H1 (cell line): ENCODE results near the gene SGO2. TPM values are rescaled to one million over a fixed set of nuclear protein-coding genes. Genes with fewer than 3 reads are reported as not detected.

Experiments
- CTCF ChIA-PET: fragments of 300-600 bp; sonication (Branson Sonifier 250); formaldehyde crosslinking; loops from one replicate; lab custom pipeline; 2021; ENCODE audit not compliant: partially characterized antibody; lab: Charles Lee
- POLR2A ChIA-PET: fragments of 300-600 bp; sonication (Branson Sonifier 250); formaldehyde crosslinking; loops from one replicate; lab custom pipeline; 2021; ENCODE audit warnings: inconsistent platforms; ENCODE audit not compliant: partially characterized antibody; lab: Charles Lee
- DNase-seq, 2 experiments: peaks; one replicate each; pipeline versions ENCODE4 v3.0.0 to v3.0.0-alpha.2; 2010 to 2022; ENCODE audit warnings: low spot score in 2 of 2, low read depth in 1 of 2, mixed read lengths in 1 of 2
- FAIRE-seq: peaks from 2 replicates; lab custom pipeline; 2011; peaks lifted over from hg19 to GRCh38; lab: Jason Lieb, UNC
- H2AFZ ChIP-seq: 2 replicates; pipeline ENCODE4 v1.8.1; 2012; ENCODE audit warnings: low read length, inconsistent platforms
- H2AK5ac ChIP-seq: 2 replicates; pipeline ENCODE4 v1.6.1; 2013; ENCODE audit warnings: low read depth, low read length
- H2BK120ac ChIP-seq: replicated peaks from 2 replicates; pipeline ENCODE3; 2013; ENCODE audit warnings: low read depth, low read length, inconsistent platforms
- H2BK12ac ChIP-seq: 2 replicates; pipeline ENCODE4 v1.6.1; 2013; ENCODE audit warnings: low read depth, low read length
- H2BK15ac ChIP-seq: 2 replicates; pipeline ENCODE4 v1.6.1; 2013; ENCODE audit warnings: low read length
- H2BK20ac ChIP-seq: 2 replicates; pipeline ENCODE4 v1.6.1; 2013; ENCODE audit warnings: low read length
- H2BK5ac ChIP-seq: 2 replicates; pipeline ENCODE4 v1.6.1; 2013; ENCODE audit warnings: low read depth, low read length
- H3K14ac ChIP-seq: 2 replicates; pipeline ENCODE4 v1.6.1; 2013; ENCODE audit warnings: inconsistent platforms; ENCODE audit not compliant: insufficient read length
- H3K18ac ChIP-seq: 2 replicates; pipeline ENCODE4 v1.6.1; 2013; ENCODE audit warnings: low read length; ENCODE audit errors: extremely low read depth
- H3K23ac ChIP-seq: 2 replicates; pipeline ENCODE4 v1.6.1; 2013; ENCODE audit warnings: inconsistent platforms; ENCODE audit not compliant: insufficient read length
- H3K23me2 ChIP-seq: 2 replicates; pipeline ENCODE4 v1.6.1; 2013; ENCODE audit warnings: low read depth, low read length
- H3K27ac ChIP-seq: 2 replicates; pipeline ENCODE4 v1.6.1; 2011; ENCODE audit warnings: low read depth, low read length, inconsistent platforms
- H3K27me3 ChIP-seq, 4 experiments: replicated peaks in 1 of 4; 1 replicate in 1 of 4; 2 replicates in 3 of 4; pipeline versions ENCODE4 v1.6.1 to v1.8.1; 2011 to 2013; ENCODE audit warnings: low read length in 3 of 4, mild to moderate bottlenecking in 3 of 4, inconsistent platforms in 2 of 4, mixed read lengths in 2 of 4, moderate library complexity in 1 of 4; ENCODE audit not compliant: control insufficient read depth in 3 of 4, insufficient read depth in 3 of 4; ENCODE audit errors: extremely low read depth in 1 of 4
- H3K36me3 ChIP-seq, 4 experiments: 2 replicates each; pipeline versions ENCODE4 v1.6.1 to v1.8.1; 2011 to 2013; ENCODE audit warnings: mild to moderate bottlenecking in 4 of 4, low read length in 3 of 4, moderate library complexity in 2 of 4, control low read depth in 1 of 4, inconsistent platforms in 1 of 4; ENCODE audit not compliant: insufficient read depth in 4 of 4, control insufficient read depth in 2 of 4
- H3K4ac ChIP-seq: replicated peaks from 2 replicates; pipeline ENCODE3; 2013; ENCODE audit warnings: low read length, low read depth, mixed read lengths, inconsistent platforms; ENCODE audit not compliant: insufficient read length
- H3K4me1 ChIP-seq, 4 experiments: replicated peaks in 1 of 4; 1 replicate in 1 of 4; 2 replicates in 3 of 4; pipeline versions ENCODE4 v1.6.1 to v1.8.1; 2011 to 2013; ENCODE audit warnings: low read length in 3 of 4, inconsistent platforms in 2 of 4, mixed read lengths in 1 of 4; ENCODE audit not compliant: insufficient read depth in 4 of 4, control insufficient read depth in 3 of 4
- H3K4me2 ChIP-seq, 2 experiments: 2 replicates each; pipeline versions ENCODE4 v1.6.1 to v1.8.1; 2011 to 2013; ENCODE audit warnings: low read depth in 2 of 2, low read length in 2 of 2, control low read depth in 1 of 2, inconsistent platforms in 1 of 2, mild to moderate bottlenecking in 1 of 2; ENCODE audit not compliant: insufficient read depth in 1 of 2
- H3K4me3 ChIP-seq, 4 experiments: fragments of 200-600, 300-600 bp in 1 of 4; sonication (generic), shearing (Covaris generic), sonication (Bioruptor Twin) in 1 of 4; 2 replicates each; pipeline versions ENCODE4 v1.5.1 to v1.8.1; 2011 to 2016; ENCODE audit warnings: low read length in 4 of 4, low read depth in 3 of 4, control low read depth in 2 of 4, inconsistent platforms in 2 of 4, mild to moderate bottlenecking in 2 of 4, mixed read lengths in 1 of 4, moderate library complexity in 1 of 4; ENCODE audit not compliant: insufficient read depth in 2 of 4; ENCODE audit errors: extremely low read depth in 1 of 4
- H3K56ac ChIP-seq: replicated peaks from 2 replicates; pipeline ENCODE3; 2013; ENCODE audit warnings: low read depth, mild to moderate bottlenecking, mixed read lengths, low read length, inconsistent platforms; ENCODE audit not compliant: insufficient read length
- H3K79me1 ChIP-seq: 2 replicates; pipeline ENCODE4 v1.6.1; 2013; ENCODE audit warnings: low read depth, low read length, control low read depth
- H3K79me2 ChIP-seq, 2 experiments: 2 replicates each; pipeline versions ENCODE4 v1.6.1 to v1.8.1; 2012 to 2013; ENCODE audit warnings: low read length in 2 of 2, mild to moderate bottlenecking in 2 of 2, inconsistent platforms in 1 of 2; ENCODE audit not compliant: insufficient read depth in 2 of 2, control insufficient read depth in 1 of 2
- H3K9ac ChIP-seq, 4 experiments: replicated peaks in 1 of 4; 1 replicate in 1 of 4; 2 replicates in 3 of 4; pipeline versions ENCODE4 v1.6.1 to v1.8.1; 2011 to 2013; ENCODE audit warnings: low read depth in 3 of 4, low read length in 3 of 4, control low read depth in 2 of 4, mild to moderate bottlenecking in 2 of 4, moderate library complexity in 2 of 4, inconsistent platforms in 1 of 4; ENCODE audit errors: extremely low read depth in 1 of 4
- H3K9me3 ChIP-seq, 2 experiments: 2 replicates each; pipeline versions ENCODE4 v1.6.1 to v1.8.1; 2012 to 2013; ENCODE audit warnings: mild to moderate bottlenecking in 2 of 2, moderate library complexity in 2 of 2, control low read depth in 1 of 2, inconsistent platforms in 1 of 2, low read depth in 1 of 2, low read length in 1 of 2, mixed read lengths in 1 of 2; ENCODE audit not compliant: insufficient read depth in 2 of 2
- H4K20me1 ChIP-seq, 2 experiments: replicated peaks in 1 of 2; 2 replicates each; pipeline versions ENCODE3 to v1.8.1; 2011 to 2013; ENCODE audit warnings: inconsistent platforms in 2 of 2, low read length in 2 of 2, mild to moderate bottlenecking in 1 of 2; ENCODE audit not compliant: insufficient read depth in 2 of 2, control insufficient read depth in 1 of 2
- H4K5ac ChIP-seq: 2 replicates; pipeline ENCODE4 v1.6.1; 2013; ENCODE audit warnings: low read length, low read depth, mixed read lengths, inconsistent platforms; ENCODE audit not compliant: insufficient read length
- H4K8ac ChIP-seq: 2 replicates; pipeline ENCODE4 v1.8.0; 2013; ENCODE audit warnings: mild to moderate bottlenecking, moderate library complexity, low read length, inconsistent platforms; ENCODE audit not compliant: insufficient read depth; ENCODE audit errors: extremely low read depth
- H4K91ac ChIP-seq: replicated peaks from 2 replicates; pipeline ENCODE3; 2013; ENCODE audit warnings: low read length, mixed read lengths, inconsistent platforms; ENCODE audit not compliant: insufficient read length
- CBX8 ChIP-seq: fragments of 300-800, 300-1000 bp; sonication (generic); IDR thresholded peaks from 2 replicates; pipeline ENCODE4 v1.7.1; 2016; ENCODE audit warnings: low read depth, low read length, borderline replicate concordance
- CEBPB ChIP-seq: IDR thresholded peaks from 2 replicates; pipeline ENCODE4 v1.6.1; 2012; ENCODE audit warnings: low read depth, low read length
- PHF8 ChIP-seq: fragments of 200-600 bp; sonication (generic); conservative IDR thresholded peaks from 2 replicates; pipeline ENCODE4 v1.7.1; 2012; ENCODE audit warnings: low read depth, mild to moderate bottlenecking, inconsistent platforms, low read length, moderate library complexity
- POU5F1 ChIP-seq: IDR thresholded peaks from 2 replicates; pipeline ENCODE4 v1.6.1; 2011; ENCODE audit warnings: low read depth, mild to moderate bottlenecking, low read length, moderate library complexity
- RNF2 ChIP-seq: fragments of 200-900, 300-1000 bp; sonication (generic); IDR thresholded peaks from 2 replicates; pipeline ENCODE4 v1.7.1; 2016; ENCODE audit warnings: borderline replicate concordance, low read depth, mild to moderate bottlenecking, antibody characterized with exemption, low read length; ENCODE audit not compliant: poor library complexity, severe bottlenecking; ENCODE audit errors: missing control alignments
- SAP30 ChIP-seq: fragments of 300-600 bp; sonication (generic); IDR thresholded peaks from 2 replicates; pipeline ENCODE4 v1.7.1; 2012; ENCODE audit warnings: low read length, moderate library complexity, mild to moderate bottlenecking, inconsistent platforms; ENCODE audit not compliant: insufficient read depth, insufficient replicate concordance
- SIRT6 ChIP-seq: IDR thresholded peaks from one replicate; pipeline ENCODE4 v1.7.1; 2012; ENCODE audit warnings: low read length, inconsistent platforms
- SIX5 ChIP-seq: IDR thresholded peaks from 2 replicates; pipeline ENCODE4 v1.6.1; 2011; ENCODE audit warnings: mild to moderate bottlenecking, low read depth, low read length
- SP4 ChIP-seq: IDR thresholded peaks from 2 replicates; pipeline ENCODE4 v1.6.1; 2012; ENCODE audit warnings: low read length, inconsistent platforms
- SRF ChIP-seq: IDR thresholded peaks from 2 replicates; pipeline ENCODE4 v1.6.1; 2011; ENCODE audit warnings: mild to moderate bottlenecking, low read depth, low read length, moderate library complexity
- TAF1 ChIP-seq: IDR thresholded peaks from 2 replicates; pipeline ENCODE4 v1.6.1; 2011; ENCODE audit warnings: mild to moderate bottlenecking, low read depth, low read length
- TEAD4 ChIP-seq: IDR thresholded peaks from 2 replicates; pipeline ENCODE4 v1.6.1; 2012; ENCODE audit warnings: low read depth, low read length, inconsistent platforms, mixed read lengths
- ZNF274 ChIP-seq: IDR thresholded peaks from 2 replicates; pipeline ENCODE4 v1.7.0; 2012; ENCODE audit warnings: low read length, borderline replicate concordance; ENCODE audit errors: extremely low read depth
- WGBS, 2 experiments: shearing (Covaris generic) in 1 of 2; methylation state at CpG; one replicate each; pipeline versions ENCODE4 v1.1.6 to v1.1.7; 2013 to 2015; ENCODE audit warnings: low lambda C conversion rate in 2 of 2, mixed read lengths in 2 of 2, inconsistent platforms in 1 of 2, low coverage in 1 of 2, missing lambda C conversion rate in 1 of 2; ENCODE audit not compliant: insufficient replicate concordance in 2 of 2, insufficient coverage in 1 of 2, insufficient read length in 1 of 2; ENCODE audit errors: extremely low coverage in 1 of 2, missing lambda C conversion rate in 1 of 2; 5-methylcytosine and 5-hydroxymethylcytosine counted together
- polyA plus RNA-seq, 7 experiments: library from polyadenylated mRNA; depleted of rRNA in 3 of 7; stranded (reverse) in 5 of 7; unstranded in 2 of 7; fragments of >200 nt in 5 of 7; fragments of 200-250 nt in 2 of 7; gene quantifications; 1 replicate in 5 of 7; 2 replicates in 1 of 7; 4 replicates in 1 of 7; pipeline versions ENCODE4 v1.2.1 to v1.2.3, GENCODE V29; 2011 to 2013; ENCODE audit warnings: missing spikeins in 2 of 7, mixed read lengths in 2 of 7
- total RNA-seq: library from RNA; stranded (reverse); fragmentation: NEBNext Ultra II Directional; extraction: Animal tissue kit (Norgen Biotek cat#: 25700); gene quantifications from 2 replicates; pipeline ENCODE4 v1.2.1, GENCODE V29; 2021
- TF ChIP-seq, protein P1 (sequence below): IDR thresholded peaks from 2 replicates; pipeline ENCODE4 v1.6.1; 2011; ENCODE audit warnings: low read depth, mild to moderate bottlenecking, low read length; ENCODE audit not compliant: insufficient read depth

The SGO2 gene
- total and polyA plus RNA-seq, 2 of the 8 experiments (the other 6 are each of a cell fraction or from before 2014, with no cell fraction given) = 2.4 to 33.2 TPM

DNA sequence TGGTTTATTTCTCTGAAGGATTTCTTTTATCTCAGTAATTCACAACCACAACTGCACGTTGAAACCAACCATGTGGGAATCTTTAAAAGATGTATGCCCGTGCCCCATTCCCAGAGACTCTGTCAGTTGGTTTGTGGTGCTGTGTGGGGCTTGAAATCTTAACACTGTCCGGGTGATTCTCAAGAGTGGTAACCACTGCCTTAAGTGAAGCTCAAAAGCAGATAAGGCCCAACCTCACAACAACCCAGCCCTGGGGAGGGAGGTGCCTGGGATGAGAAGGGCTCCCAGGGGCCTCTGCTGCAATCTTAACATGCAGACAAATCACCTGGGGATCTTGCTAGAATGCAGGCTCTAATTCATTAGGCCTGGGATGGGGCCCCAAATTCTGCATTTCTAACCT is 73.2 kb downstream of the SGO2 start:
- Histone ChIP-seq H2AK5ac (no peak overlapping the region), H3K27me3 (no peaks in the 10 kb centered on the region; a peak in 1 of 7 replicates), H2BK5ac (no peak overlapping the region), H2BK15ac (no peak overlapping the region), H4K20me1 (no peaks in the 10 kb centered on the region), H3K4ac (no peak overlapping the region), H3K9ac (no peak overlapping the region), H3K23me2 (no peaks in the 10 kb centered on the region), H3K9me3 (no peaks in the 10 kb centered on the region), H2BK120ac (no peak overlapping the region), H4K91ac (no peak overlapping the region), H3K18ac (no peak overlapping the region), H3K27ac (no peak overlapping the region), H3K79me2 (no peaks in the 10 kb centered on the region), H2BK20ac (no peak overlapping the region), H2AFZ (no peak overlapping the region), H3K4me2 (no peak overlapping the region), H4K5ac (no peak overlapping the region), H3K4me3 (no peak overlapping the region), H3K14ac (no peak overlapping the region), H3K36me3 (no peaks in the 10 kb centered on the region), H3K56ac (no peak overlapping the region), H4K8ac (peak overlapping the region; percentile 68; the same call in 1 of the 2 replicates), H3K23ac (no peak overlapping the region), H2BK12ac (no peak overlapping the region), H3K79me1 (no peaks in the 10 kb centered on the region), H3K4me1 (no peaks in the 10 kb centered on the region)
- WGBS, 2 experiments = 89% methylated on average over 3 of the region's 3 CpGs; no CpG with 5 or more reads in 1 of the 2 experiments
- ChIA-PET CTCF (interaction anchor here (0.9 to 1.0 kb wide), 2 partner anchors 13 to 158 kb away, joined by 3 read pairs; no protein-coding TSS in a partner anchor), POLR2A (no interaction called here)
- FAIRE-seq (no peak), DNase-seq (no peak)
- TF ChIP-seq RNF2 = no peak
- TF ChIP-seq TEAD4 = no peak
- no peak for TF ChIP-seq SIRT6
- no peak for TF ChIP-seq CEBPB
- TF ChIP-seq SP4 = no peak
- TF ChIP-seq CBX8 = no peak
- TF ChIP-seq, protein P1, sequence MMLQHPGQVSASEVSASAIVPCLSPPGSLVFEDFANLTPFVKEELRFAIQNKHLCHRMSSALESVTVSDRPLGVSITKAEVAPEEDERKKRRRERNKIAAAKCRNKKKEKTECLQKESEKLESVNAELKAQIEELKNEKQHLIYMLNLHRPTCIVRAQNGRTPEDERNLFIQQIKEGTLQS = no peak
- TF ChIP-seq SRF = no peak
- no peak for TF ChIP-seq ZNF274
- no peak for TF ChIP-seq SIX5
- TF ChIP-seq SAP30 = no peak
- no peak for TF ChIP-seq POU5F1
- no peak for TF ChIP-seq PHF8
- no peak for TF ChIP-seq TAF1
